GM12873 (cell line): Measurements from ENCODE around the gene SPRTN.

Source experiments
- CTCF ChIP-seq: IDR thresholded peaks from 2 replicates; pipeline ENCODE4 v1.5.1; 2012; ENCODE audit warnings: low read depth, mild to moderate bottlenecking, moderate library complexity, low read length, control low read depth; ENCODE audit not compliant: insufficient read depth; ENCODE audit errors: missing control alignments

SPRTN gene

GRCh38 chr1:231337043-231337471 lies 1.0 kb upstream of the SPRTN start:
- no peak for TF ChIP-seq CTCF

DNA sequence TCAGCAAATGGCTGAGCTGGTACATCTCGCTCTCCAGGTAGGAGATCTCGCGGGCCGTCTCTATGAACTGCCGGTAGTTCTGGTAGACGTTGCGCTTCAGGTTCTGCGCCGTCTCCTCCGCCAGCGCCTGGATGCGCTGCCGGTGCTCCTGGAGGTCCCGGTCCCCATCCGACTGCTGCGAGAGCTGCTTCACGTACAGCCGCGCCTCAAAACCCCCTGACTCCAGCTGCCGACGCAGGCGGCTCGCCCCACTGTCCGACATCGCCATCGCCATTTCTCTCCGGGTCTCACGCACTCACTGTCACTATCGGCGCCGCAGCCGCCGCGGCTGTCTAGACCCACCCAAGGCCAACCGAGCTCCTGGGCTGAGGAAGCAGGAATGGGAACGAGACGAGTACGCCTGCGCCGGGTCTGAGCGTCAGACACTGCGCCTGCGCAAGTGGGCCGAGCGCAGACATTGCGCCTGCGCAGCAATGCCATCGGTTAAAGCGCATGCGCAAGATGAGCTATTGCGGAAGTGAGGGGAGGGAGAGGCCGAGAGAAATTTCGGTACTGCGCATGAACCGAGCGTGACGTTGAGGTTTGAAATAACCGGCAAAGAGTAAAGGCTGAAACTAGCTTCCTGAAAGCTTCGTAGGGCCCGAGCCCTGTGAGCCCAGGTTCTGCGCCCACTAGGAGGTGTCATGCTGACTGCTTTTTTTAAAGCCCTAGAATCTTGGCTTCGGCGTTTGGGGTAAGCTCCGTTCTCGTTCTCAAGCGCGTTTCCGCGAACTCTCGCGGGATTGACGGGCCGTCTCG lies 422 bp upstream of the SPRTN start, which contains the start of gene EXOC8:
EXOC8 (minus strand) TSS at position 381 of the 798 bp plus-strand sequence; CDS start at position 274, 107 bp downstream.
- peak; percentile 29 for TF ChIP-seq CTCF

DNA sequence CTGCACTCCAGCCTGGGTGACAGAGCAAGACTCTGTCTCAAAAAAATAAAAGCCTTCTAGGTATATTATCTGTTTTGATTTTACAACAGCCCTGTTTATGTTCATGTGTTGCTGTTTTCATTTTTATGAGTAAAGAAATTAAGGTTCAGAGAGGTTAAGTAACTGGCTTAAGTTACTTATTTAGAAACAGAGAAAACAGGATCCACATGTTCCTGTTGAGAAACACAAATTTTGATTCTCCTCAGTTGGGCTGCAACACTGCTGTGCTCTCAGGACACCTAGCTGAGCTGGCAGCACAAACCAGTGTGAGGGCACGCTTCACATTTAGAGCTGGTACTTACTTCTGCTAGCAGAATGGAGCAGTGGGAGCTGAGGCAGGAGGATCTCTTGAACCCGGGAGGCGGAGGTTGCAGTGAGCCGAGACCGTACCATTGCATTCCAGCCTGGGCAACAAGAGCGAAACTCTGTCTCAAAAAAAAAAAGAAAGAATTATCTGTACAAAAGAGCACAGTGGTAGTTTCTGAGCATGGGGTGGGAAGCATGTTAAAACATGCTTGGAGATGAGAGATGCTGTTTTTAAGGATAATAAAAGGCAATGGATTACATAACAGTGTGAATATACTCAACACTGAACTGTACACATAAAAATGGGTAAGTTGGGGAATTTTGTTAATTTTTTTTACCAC lies 2.4 kb downstream of the SPRTN start:
- no peak for TF ChIP-seq CTCF

- TF ChIP-seq CTCF: no peak
Measured at GRCh38 chr1:231347961-231348360, 9.9 kb downstream of the SPRTN start.

GRCh38 chr1:231348442-231348841 lies 10.3 kb downstream of the SPRTN start:
- TF ChIP-seq CTCF: no peak

DNA sequence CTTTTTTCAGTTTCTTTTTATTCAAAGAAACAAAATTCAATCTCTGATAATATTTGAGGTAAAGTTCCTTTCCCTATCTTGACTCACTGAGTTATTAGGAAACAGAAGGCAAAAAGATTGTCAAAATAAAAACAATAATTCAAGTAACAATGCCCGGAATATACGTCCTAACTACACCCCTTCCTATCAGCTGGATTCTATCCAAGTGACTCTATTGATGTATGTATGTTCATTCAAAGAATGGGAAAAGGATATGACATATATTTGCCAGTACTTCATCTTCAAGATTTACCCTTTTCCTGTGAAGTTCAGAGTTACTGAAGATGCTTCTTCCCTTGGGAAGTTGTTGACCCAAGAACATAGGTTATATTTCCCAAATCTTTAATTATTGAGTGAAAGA lies 13.7 kb downstream of the SPRTN start:
- TF ChIP-seq CTCF: no peak

- TF ChIP-seq CTCF: no peak
Measured at GRCh38 chr1:231353086-231353485, 15.0 kb downstream of the SPRTN start.
